Fibroblast of skin of left biceps (primary cell): ENCODE results near the gene SORT1.
"Not testable (repeated sequence)": the region's sequence is repeated elsewhere in the genome, so short reads cannot be mapped to it uniquely, and the experiment has no call there.

Source experiments
- DNase-seq, 2 experiments: peaks; one replicate each; pipeline ENCODE4 v3.0.0-alpha.2; 2013; ENCODE audit warnings: low read depth in 2 of 2

SORT1 gene

GRCh38 chr1:109298666-109299557, 98.8 kb downstream of the SORT1 start:
- DNase-seq = peak; percentile 85 to 87

DNA sequence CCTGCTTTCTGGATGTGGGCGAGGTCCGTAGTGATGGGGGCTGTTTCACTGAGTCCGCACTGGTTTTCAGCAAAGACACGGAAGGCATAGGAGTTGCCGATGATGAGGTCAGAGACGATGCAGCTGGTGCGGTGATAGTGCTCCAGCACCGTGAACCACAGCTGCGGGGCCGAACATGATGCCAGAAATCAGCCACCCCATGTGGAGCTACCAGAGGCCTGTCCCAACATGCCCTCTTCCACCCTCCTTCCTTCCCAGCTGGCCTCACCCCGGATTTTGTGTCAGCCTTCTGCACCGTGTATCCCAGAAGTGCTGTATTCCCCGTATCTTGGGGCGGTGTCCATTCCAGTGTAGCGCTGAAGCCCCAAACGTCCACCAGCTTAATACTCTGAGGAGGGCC, 100.9 kb downstream of the SORT1 start:
- no peak for DNase-seq

- no peak for DNase-seq
Measured at GRCh38 chr1:109295712-109296415, 101.9 kb downstream of the SORT1 start.

DNA sequence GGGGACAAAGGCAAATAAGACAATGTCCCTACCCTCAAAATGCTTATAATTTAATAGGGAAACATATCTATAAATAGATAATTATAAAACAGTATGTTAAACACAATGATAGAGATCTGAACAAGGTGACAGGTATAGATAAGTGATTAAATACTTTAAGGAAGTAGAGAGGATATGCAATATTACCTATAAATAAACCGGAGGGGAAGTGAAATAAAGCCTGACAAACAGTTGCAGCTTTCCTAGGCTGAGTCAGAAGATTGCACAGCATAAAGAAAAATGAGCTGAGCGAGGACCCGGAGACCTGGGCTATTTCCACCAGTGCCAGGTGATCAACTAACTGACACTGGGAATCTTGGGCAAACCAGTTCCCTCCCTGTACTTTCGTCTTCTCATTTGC, 103.2 kb downstream of the SORT1 start:
- no peak for DNase-seq

GRCh38 chr1:109293026-109293425, 104.7 kb downstream of the SORT1 start:
- DNase-seq = no peak

GRCh38 chr1:109292364-109292763, 105.4 kb downstream of the SORT1 start:
- no peak for DNase-seq

- no peak for DNase-seq
Measured at GRCh38 chr1:109290998-109291397, 106.7 kb downstream of the SORT1 start.

GRCh38 chr1:109290137-109290536, 107.6 kb downstream of the SORT1 start:
- no peak for DNase-seq

DNA sequence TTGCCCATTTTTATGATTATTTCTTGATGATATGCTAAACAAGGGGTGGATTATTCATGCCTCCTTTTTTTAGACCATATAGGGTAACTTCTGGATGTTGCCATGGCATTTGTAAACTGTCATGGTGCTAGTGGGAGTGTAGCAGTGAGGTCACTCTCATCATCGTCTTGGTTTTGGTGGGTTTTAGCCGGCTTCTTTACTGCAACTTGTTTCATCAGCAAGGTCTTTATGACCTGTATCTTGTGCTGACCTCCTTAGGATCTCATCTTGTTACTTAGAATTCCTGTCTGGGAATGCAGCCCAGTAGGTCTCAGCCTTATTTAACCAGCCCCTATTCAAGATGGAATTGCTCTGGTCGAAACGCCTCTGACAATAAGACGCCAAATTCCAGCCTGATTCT, 111.0 kb downstream of the SORT1 start:
- not testable (repeated sequence) for DNase-seq

- no peak for DNase-seq
Measured at GRCh38 chr1:109283748-109284600, 113.7 kb downstream of the SORT1 start.

DNA sequence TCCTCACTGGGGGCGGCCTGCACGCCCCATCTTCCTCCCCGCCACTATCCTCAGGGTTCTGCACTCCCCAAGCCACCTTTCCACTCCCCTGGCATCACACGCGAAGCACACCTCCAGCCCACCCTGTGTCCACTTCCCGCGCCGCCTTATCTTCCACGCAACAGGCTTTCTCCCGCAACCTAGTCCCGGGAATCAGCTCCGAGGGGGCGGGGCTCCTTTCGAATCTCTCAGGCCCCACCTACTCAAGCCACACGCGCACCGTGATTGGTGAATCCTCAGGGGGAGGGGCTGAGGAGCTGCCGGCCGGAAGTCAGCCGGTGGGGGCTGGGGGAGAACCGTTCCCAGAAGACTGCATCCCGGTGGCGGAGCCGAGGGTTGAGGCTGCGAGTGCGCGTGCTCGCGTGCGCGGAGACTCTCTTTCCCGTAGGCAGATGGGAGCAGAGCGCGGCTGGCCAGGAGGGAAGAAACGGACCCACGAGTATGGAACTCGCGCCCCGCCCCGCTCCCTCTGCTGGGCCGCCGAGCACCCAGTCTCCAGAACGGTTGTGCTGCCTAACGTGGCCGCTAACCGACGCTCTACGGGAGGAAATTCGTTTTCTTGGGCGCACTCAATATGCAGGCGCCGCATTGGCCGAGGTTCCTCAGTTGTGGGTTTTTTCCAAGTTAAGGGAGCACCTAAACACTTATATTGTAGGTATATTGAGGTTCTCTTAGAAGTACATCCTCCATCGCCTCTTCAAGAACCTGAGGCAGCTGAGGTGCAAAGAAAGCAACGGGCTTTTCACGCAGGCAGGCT, 114.6 kb downstream of the SORT1 start, which contains the start of gene PSRC1:
PSRC1 (minus strand) TSS at position 194 of the 796 bp plus-strand sequence.
- DNase-seq = peak; percentile 87 to 92

DNA sequence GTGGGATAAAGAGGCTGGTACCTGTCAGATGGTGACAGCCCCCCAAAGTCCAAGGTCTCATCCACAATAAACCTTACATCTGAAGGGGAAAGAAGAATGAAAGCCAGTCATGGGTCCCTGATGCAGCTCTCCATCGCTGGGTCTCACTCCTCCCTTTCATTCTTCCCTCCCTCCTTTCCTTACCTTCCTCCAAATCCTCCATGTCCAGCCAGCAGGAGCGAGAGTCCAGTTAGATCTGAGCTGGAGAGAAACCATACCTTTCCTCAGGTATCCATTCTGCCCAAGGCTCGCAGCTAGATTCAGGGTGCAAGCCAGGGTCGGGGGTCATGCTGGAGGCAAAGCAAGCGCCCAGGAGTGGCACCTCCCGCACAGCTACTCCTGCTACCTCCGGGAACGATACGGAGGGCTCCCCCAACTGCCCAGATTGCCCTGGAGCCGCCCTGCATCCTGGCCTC, 115.2 kb downstream of the SORT1 start:
- no peak for DNase-seq

- DNase-seq = no peak
Measured at GRCh38 chr1:109281680-109282496, 115.8 kb downstream of the SORT1 start.

DNA sequence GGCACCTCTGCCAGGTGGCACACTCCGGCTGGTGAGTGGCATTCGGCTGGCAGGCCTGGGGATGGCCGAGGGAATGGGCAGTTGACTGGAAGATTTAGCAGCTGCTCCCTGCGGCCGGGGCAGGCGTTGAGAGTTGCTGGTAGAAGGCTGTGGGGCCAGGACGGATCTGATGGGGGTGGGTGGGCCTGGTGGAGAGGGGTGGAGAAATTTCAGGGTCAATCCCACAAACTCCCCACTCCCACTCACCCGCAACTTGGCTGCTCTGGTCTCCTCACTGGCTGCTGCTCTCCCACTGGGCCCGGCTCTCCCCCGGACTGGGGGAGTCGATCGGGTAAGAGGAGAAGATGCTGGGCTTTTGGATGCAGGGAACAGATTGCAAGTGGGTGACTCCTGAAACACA, 116.9 kb downstream of the SORT1 start:
- DNase-seq = no peak

- no peak for DNase-seq
Measured at GRCh38 chr1:109279615-109280278, 118.0 kb downstream of the SORT1 start.

GRCh38 chr1:109277434-109278204, 120.1 kb downstream of the SORT1 start:
- DNase-seq = no peak

- no peak for DNase-seq
Measured at GRCh38 chr1:109275706-109276345, 121.9 kb downstream of the SORT1 start.
